Measurements from ENCODE around the gene LAMA2.

LAMA2 gene

DNA sequence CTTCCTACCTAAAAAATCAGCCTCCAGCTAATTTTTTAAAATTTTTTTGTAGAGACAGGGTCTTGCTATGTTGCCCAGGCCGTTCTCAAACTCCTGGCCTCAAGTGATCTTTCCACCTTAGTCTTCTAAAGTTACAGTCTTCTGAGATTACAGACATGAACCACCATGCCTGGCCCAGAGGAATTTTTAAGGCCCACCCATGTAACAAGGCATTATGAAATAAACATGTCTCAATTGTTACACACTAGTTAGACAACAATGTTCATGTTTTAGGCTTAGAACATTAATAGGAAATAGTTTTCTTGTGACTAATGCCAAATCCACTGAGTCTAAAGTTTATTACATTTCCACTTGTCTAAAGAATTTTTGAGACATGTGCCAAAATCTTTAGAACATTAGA, 221.2 kb downstream of the LAMA2 start:
- no peak overlapping the region for H3K27ac ChIP-seq (ENCODE audit: low read depth, low read length, poor library complexity, severe bottlenecking)
- no peaks in the 10 kb centered on the region for H3K36me3 ChIP-seq (ENCODE audit: insufficient read depth, low read length)
- no peak overlapping the region for H2AFZ ChIP-seq (ENCODE audit: low read length)
- H3K4me2 ChIP-seq (ENCODE audit: low read length), result no peak overlapping the region
- H4K20me1 ChIP-seq (ENCODE audit: insufficient read depth, low read length), result no peaks in the 10 kb centered on the region
- H3K9me3 ChIP-seq (ENCODE audit: low read length), result no peaks in the 10 kb centered on the region
- no peak overlapping the region for H3K4me3 ChIP-seq (ENCODE audit: low read depth, low read length, poor library complexity, severe bottlenecking)
- H3K4me1 ChIP-seq (ENCODE audit: insufficient read depth, low read length, severe bottlenecking), result no peaks in the 10 kb centered on the region
- H3K79me2 ChIP-seq (ENCODE audit: insufficient read depth, low read length), result no peaks in the 10 kb centered on the region
- H3K9ac ChIP-seq (ENCODE audit: low read length), result no peak overlapping the region
- no peak for TF ChIP-seq EZH2 (IDR thresholded peaks at IDR 0.05; ENCODE audit: borderline replicate concordance, low read length)
- TF ChIP-seq, protein P1, sequence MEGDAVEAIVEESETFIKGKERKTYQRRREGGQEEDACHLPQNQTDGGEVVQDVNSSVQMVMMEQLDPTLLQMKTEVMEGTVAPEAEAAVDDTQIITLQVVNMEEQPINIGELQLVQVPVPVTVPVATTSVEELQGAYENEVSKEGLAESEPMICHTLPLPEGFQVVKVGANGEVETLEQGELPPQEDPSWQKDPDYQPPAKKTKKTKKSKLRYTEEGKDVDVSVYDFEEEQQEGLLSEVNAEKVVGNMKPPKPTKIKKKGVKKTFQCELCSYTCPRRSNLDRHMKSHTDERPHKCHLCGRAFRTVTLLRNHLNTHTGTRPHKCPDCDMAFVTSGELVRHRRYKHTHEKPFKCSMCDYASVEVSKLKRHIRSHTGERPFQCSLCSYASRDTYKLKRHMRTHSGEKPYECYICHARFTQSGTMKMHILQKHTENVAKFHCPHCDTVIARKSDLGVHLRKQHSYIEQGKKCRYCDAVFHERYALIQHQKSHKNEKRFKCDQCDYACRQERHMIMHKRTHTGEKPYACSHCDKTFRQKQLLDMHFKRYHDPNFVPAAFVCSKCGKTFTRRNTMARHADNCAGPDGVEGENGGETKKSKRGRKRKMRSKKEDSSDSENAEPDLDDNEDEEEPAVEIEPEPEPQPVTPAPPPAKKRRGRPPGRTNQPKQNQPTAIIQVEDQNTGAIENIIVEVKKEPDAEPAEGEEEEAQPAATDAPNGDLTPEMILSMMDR (IDR thresholded peaks at IDR 0.05; ENCODE audit: low read length), result no peak
- no peaks in the 10 kb centered on the region for H3K27me3 ChIP-seq (ENCODE audit: insufficient read depth, low read length)
- no peaks in the 10 kb centered on the region for H3F3A ChIP-seq (ENCODE audit: insufficient read depth, low read length)
- no peaks in the 10 kb centered on the region for H3K9me2 ChIP-seq (ENCODE audit: low read depth, low read length)

DNA sequence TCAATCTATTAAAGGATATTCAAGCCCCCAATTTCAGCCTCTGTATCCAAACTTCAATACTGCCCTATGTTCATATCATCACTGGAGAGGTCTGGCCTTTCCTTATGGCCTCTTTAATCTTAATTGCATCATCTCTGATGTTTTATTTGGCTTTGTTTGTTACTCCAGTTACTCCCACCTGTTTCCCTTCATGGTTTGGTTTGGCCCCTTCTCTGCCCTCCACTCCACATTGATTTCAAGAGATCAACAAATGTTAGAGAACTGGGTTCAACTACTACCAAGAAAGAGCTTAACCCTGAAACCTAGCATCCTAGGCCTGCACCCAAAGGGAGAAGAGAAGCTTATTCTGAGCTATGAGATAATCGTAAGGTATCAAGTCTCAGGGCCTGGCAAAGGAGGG, 221.6 kb downstream of the LAMA2 start:
- Histone ChIP-seq H3K9me2 (ENCODE audit: low read depth, low read length) (no peaks in the 10 kb centered on the region), H2AFZ (ENCODE audit: low read length) (no peak overlapping the region), H3K79me2 (ENCODE audit: insufficient read depth, low read length) (no peaks in the 10 kb centered on the region), H3K4me3 (ENCODE audit: low read depth, low read length, poor library complexity, severe bottlenecking) (no peak overlapping the region), H4K20me1 (ENCODE audit: insufficient read depth, low read length) (no peaks in the 10 kb centered on the region), H3K9ac (ENCODE audit: low read length) (no peak overlapping the region), H3K27me3 (ENCODE audit: insufficient read depth, low read length) (no peaks in the 10 kb centered on the region), H3K4me1 (ENCODE audit: insufficient read depth, low read length, severe bottlenecking) (no peaks in the 10 kb centered on the region), H3F3A (ENCODE audit: insufficient read depth, low read length) (no peaks in the 10 kb centered on the region), H3K36me3 (ENCODE audit: insufficient read depth, low read length) (no peaks in the 10 kb centered on the region), H3K27ac (ENCODE audit: low read depth, low read length, poor library complexity, severe bottlenecking) (no peak overlapping the region), H3K4me2 (ENCODE audit: low read length) (no peak overlapping the region), H3K9me3 (ENCODE audit: low read length) (no peaks in the 10 kb centered on the region)
- no peak for TF ChIP-seq EZH2 (IDR thresholded peaks at IDR 0.05; ENCODE audit: borderline replicate concordance, low read length)
- TF ChIP-seq, protein P1 (IDR thresholded peaks at IDR 0.05; ENCODE audit: low read length), result no peak

DNA sequence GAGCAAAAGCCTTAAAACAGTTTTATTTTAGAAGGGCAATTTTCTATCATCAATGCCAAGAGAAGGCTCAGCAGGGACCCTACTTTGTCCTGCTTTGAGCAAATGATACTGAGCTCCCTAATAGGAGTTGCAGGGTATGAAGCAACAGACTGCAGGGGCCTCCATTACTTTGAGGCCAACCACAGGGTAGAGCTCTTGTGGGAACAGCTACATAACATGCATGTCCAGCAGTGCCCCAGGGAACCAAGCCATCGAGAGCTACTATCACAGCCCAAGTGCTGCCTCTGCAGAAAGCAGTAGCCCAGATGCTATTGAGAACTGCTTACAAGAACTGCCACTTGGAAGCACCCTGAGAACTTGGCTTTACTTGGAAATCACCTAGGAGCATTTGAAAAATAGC, 222.1 kb downstream of the LAMA2 start:
- Histone ChIP-seq H3K27me3 (ENCODE audit: insufficient read depth, low read length) (no peaks in the 10 kb centered on the region), H3K4me1 (ENCODE audit: insufficient read depth, low read length, severe bottlenecking) (no peaks in the 10 kb centered on the region), H3F3A (ENCODE audit: insufficient read depth, low read length) (no peaks in the 10 kb centered on the region), H3K9ac (ENCODE audit: low read length) (no peak overlapping the region), H3K79me2 (ENCODE audit: insufficient read depth, low read length) (no peaks in the 10 kb centered on the region), H3K9me3 (ENCODE audit: low read length) (no peaks in the 10 kb centered on the region), H4K20me1 (ENCODE audit: insufficient read depth, low read length) (no peaks in the 10 kb centered on the region), H3K4me3 (ENCODE audit: low read depth, low read length, poor library complexity, severe bottlenecking) (no peak overlapping the region), H3K27ac (ENCODE audit: low read depth, low read length, poor library complexity, severe bottlenecking) (no peak overlapping the region), H3K4me2 (ENCODE audit: low read length) (no peak overlapping the region), H3K9me2 (ENCODE audit: low read depth, low read length) (no peaks in the 10 kb centered on the region), H3K36me3 (ENCODE audit: insufficient read depth, low read length) (no peaks in the 10 kb centered on the region), H2AFZ (ENCODE audit: low read length) (no peak overlapping the region)
- TF ChIP-seq, protein P1 (IDR thresholded peaks at IDR 0.05; ENCODE audit: low read length), result no peak
- TF ChIP-seq EZH2 (IDR thresholded peaks at IDR 0.05; ENCODE audit: borderline replicate concordance, low read length), result no peak
